Activated naive CD4-positive, alpha-beta T cell treated with Interleukin-2 at 50 U/mL for 16 hours (primary cell): ENCODE results near the gene BCAS4.

Experiments
- DNase-seq: peaks from one replicate; pipeline ENCODE4 v3.0.0-alpha.2; 2020

BCAS4 gene

GRCh38 chr20:50916934-50917333, 122.1 kb downstream of the BCAS4 start:
- DNase-seq, result no peak

GRCh38 chr20:50918403-50918802, 123.5 kb downstream of the BCAS4 start:
- no peak for DNase-seq

- DNase-seq, result no peak
These were observed 124.7 kb downstream of the BCAS4 start for GRCh38 chr20:50919567-50919966.

- DNase-seq, result no peak
These were observed 126.1 kb downstream of the BCAS4 start for GRCh38 chr20:50920997-50921396.

- no peak for DNase-seq
These were observed 127.1 kb downstream of the BCAS4 start for GRCh38 chr20:50921803-50922501.

GRCh38 chr20:50924261-50924920, 129.5 kb downstream of the BCAS4 start:
- no peak for DNase-seq

GRCh38 chr20:50926530-50926929, 131.7 kb downstream of the BCAS4 start:
- no peak for DNase-seq
